ENCODE data around the gene CHPT1.
"Not testable (repeated sequence)": the region's sequence is repeated elsewhere in the genome, so short reads cannot be mapped to it uniquely, and the experiment has no call there.

Gene CHPT1

DNA sequence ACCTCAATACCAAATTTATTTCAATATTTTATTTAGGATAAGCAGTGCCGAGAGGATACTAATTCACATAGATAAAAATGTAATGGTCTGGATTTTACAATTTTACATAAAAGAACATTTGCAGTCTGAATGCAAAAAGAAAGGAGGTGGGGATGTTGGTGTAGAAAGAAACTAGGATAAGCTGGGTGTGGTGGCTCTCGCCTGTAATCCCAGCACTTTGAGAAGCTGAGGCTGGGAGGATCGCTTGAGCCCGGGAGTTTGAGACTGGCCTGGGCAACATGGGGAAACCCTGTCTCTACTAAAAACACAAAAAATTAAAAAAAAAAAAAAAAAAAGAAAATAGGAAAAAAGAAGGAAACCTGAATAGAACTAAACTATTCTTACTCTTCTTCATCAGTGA is 25.0 kb downstream of the CHPT1 start:
- DNase-seq (ENCODE audit: low read depth in 2 of 2): no peak

DNA sequence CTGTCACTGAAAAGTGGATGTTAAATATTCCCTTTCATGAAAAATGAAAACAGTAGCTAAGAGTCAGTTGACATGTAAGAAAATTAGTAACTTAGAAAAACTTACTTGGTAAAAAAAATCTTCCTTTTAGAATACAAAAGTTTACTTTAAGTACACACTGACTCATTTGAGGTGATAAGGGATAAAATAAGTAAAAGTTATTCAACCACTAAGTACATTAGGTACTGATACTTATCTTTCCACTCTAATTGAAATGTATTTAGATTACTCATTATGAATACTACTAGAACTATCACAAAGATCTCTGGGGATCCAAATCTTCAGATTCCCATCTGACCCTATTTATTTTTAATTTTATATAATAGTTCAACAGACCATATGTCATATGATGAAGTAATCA is 29.7 kb downstream of the CHPT1 start:
- DNase-seq (ENCODE audit: low read depth in 2 of 2): no peak

DNA sequence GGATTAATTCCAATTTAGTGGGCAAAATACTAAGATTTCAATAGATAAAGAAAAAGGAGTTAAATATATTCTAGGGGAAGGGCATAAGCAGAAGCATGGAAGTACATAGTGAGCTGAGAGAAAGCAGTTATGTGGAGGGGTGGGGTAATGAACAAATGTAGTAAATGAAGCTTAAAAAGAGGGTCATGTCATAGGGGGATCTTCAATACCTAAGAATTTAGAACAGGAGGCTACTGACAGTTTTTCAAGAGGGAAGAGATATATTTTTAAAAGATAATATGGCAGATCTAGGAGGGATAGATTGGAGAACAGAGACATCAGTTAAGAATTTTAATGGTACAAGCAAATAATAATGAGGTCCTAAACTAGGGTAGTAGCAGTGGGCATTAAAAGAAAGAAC is 32.4 kb downstream of the CHPT1 start:
- no peak for DNase-seq (ENCODE audit: low read depth in 2 of 2)

GRCh38 chr12:101732318-101732717 is 34.9 kb downstream of the CHPT1 start:
- DNase-seq (ENCODE audit: low read depth in 2 of 2): no peak

DNA sequence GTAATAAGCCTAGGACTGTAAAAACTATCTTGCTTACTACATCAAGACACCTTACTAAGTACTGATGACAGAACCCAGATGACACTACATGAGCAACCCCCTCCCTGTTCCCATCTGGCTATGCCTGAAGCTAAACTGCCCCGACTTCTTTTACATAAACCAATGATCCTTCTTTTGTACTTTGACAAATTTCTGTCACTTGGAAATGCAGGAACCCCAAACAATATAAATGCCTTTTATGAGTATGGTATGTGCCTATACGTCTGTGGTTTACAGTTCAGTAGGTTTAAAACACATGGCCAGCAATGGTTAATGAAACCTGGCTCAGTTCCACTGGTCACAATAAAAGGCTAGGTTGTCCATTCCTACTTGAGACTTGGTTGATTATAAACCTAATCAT is 35.7 kb downstream of the CHPT1 start:
- DNase-seq (ENCODE audit: low read depth in 2 of 2): no peak

- DNase-seq (ENCODE audit: low read depth in 2 of 2): not testable (repeated sequence)
Measured at GRCh38 chr12:101734482-101734881, 37.0 kb downstream of the CHPT1 start.

DNA sequence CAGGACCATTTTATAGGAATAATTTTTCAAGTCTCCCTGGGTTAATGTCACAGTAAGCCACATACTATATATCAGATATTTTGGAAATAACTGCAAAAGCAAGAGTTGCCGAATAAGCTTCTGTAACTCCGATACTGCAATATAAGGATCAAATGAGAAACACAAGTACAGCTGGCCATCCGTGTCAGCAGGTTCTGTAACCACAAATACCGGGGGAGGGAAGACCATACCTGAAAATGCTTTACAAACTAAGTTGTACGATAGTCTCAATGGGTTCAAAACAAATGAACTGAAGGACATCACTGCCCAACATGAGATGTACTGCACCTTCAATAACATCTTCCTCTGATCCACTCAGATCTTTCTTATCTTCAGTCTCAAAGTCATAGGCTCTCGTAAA is 40.0 kb downstream of the CHPT1 start:
- no peak for DNase-seq (ENCODE audit: low read depth in 2 of 2)

- DNase-seq (ENCODE audit: low read depth in 2 of 2): no peak
Measured at GRCh38 chr12:101738920-101739665, 41.7 kb downstream of the CHPT1 start, which contains the start of gene SYCP3. Gene SYCP3, minus strand, starts transcription at chr12:101739462. Its CDS starts 1,527 bp downstream, at chr12:101737935.

GRCh38 chr12:101740566-101740965 is 43.1 kb downstream of the CHPT1 start:
- no peak for DNase-seq (ENCODE audit: low read depth in 2 of 2)

DNA sequence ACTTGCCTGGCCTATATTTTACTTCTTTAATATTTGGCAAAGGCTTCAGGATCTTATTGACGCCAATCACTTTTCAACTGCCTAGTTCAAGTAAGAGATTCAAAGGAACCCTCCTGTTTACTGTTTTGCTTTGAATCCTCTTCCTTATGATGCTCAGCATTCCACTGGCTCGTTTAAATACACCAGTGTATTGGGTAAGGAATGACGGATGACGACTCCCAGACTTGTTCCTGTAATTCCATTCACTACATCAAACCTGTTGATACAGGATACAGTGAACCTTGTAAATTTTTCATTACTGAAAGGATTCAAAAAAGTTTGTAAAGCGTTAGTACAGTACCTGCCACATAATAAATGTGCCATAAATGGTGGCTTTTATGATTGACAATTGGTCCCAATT is 43.5 kb downstream of the CHPT1 start:
- no peak for DNase-seq (ENCODE audit: low read depth in 2 of 2)

- DNase-seq (ENCODE audit: low read depth in 2 of 2): no peak
Measured at GRCh38 chr12:101743242-101743641, 45.8 kb downstream of the CHPT1 start.

GRCh38 chr12:101743724-101744472 is 46.5 kb downstream of the CHPT1 start:
- DNase-seq (ENCODE audit: low read depth in 2 of 2): no peak

DNA sequence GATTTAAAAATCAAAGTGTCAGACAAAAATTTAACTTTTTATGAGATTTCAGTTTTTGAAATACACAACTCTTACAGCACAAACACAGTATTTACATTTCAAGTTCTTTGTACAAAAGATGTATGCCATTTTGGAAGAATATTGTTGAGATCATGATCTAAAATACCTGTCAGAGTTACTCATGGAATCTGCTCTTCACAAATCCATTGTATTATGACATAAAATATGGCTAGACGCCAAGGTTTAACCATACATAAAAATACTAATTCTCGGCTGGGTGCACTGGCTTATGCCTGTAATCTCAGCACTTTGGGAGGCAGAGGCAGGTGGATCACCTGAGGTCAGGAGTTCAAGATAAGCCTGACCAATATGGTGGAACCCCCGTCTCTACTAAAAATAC is 48.0 kb downstream of the CHPT1 start:
- no peak for DNase-seq (ENCODE audit: low read depth in 2 of 2)

- no peak for DNase-seq (ENCODE audit: low read depth in 2 of 2)
Measured at GRCh38 chr12:101746196-101746595, 48.8 kb downstream of the CHPT1 start.

DNA sequence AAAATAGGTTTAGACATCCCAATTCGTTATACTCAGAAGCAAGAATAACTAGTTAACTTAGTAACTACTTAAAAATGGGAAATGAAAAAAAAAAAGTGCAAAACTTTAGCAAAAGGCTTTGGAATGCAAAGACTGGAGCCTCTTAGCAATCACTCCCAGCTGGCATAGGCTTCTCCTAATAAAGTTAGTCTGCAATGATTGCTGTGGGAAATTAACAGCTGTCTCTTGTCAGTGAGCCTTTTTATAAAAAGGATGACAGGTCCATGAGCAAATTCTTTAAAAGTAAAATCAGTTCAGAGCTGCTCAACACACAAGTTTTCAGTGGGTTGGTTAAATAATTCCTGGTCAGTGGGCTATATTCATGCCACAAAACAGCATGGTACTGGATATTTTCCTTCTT is 49.2 kb downstream of the CHPT1 start:
- no peak for DNase-seq (ENCODE audit: low read depth in 2 of 2)

DNA sequence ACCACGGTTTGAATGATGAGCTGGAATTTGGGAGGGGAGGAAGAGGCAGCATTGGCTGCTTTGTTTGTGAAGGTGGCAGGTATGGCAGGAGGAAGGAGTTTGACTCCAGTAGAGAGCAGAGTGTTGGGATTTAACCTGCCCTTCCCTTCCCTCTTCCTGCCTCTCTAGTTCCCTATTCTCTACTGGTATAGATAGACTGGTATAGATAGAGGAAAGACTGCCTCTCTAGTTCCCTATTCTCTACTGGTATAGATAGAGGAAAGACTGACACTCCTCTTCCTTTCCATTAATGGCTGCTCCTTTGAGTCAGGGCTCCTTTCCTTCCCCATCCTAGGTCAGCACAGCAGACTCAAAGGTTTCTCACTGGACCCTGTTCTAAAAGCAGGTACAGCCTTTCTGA is 50.3 kb downstream of the CHPT1 start:
- no peak for DNase-seq (ENCODE audit: low read depth in 2 of 2)

DNA sequence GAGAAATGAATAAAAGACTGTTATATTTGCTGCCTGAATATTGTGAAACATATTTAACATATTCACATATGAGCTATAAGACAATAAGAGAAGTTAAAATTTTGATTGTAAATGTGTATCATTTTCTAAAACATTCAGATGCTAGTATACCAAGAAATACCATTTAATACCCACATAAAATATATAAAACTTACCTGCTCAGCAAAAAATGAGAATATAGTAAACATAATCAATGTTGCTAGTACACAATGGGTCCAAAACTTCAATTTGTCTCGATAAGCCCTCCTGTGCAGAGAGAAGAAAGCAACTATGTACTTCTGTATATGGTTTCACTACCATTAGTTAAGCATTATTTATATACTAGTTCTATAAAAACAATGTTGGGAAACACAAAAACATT is 51.5 kb downstream of the CHPT1 start:
- DNase-seq (ENCODE audit: low read depth in 2 of 2): no peak

GRCh38 chr12:101749657-101750056 is 52.2 kb downstream of the CHPT1 start:
- no peak for DNase-seq (ENCODE audit: low read depth in 2 of 2)

DNA sequence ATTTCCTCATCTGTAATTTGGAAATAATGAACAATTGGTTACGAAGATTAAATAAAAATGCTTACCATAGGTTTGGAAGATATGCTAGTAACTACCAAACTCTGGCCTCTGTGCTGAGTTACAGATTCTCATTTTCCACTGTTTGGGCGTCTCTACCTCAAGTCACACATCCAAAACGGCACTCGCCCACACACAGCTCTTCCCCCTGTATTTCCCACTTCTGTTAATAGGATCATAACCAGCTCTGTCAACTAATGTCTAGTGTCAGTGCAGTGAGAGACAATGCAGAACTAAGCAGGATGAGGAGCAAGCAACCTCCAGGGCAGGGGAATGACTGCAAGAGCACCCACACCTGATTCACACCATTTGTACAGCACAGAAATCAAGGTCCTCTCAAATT is 52.7 kb downstream of the CHPT1 start:
- no peak for DNase-seq (ENCODE audit: low read depth in 2 of 2)

GRCh38 chr12:101759396-101760047 is 62.1 kb downstream of the CHPT1 start:
- DNase-seq (ENCODE audit: low read depth in 2 of 2): no peak

DNA sequence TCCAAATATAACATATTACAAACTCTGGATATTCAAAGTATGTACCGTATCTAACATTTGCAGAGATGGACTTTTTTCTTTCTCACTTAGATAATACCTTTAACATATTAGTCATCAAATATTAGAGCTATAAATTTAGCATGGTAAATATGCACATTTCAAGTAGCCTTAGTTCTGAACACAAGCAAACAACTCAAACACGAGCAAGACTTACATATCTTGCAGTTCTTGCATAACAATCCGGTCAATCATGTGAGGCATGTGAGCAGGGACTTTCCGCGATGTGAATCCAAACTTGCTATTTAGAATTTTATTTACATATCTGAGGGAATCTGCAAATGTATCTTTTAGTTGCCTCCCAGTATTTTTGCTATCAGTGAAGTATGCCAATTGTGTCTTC is 63.9 kb downstream of the CHPT1 start:
- no peak for DNase-seq (ENCODE audit: low read depth in 2 of 2)

DNA sequence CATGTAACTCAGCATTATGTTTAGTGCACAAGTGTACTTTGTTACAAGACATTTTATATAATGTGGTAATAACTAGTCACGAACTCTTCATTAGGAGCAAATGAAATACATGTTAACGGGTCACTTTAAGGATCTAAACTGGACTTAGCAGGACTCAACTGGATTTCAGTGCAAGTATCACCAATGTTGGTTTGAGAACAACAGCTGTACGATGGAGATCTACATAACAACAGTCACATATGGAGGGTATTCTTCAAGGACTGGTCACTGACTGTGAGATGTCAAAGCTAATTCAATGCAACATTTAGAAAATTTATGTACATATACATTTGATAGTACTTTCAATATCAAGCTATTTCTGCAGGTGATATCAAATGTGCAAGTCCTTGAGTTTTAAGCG is 64.3 kb downstream of the CHPT1 start:
- DNase-seq (ENCODE audit: low read depth in 2 of 2): no peak

Measured in stimulated activated CD8-positive, alpha-beta memory T cell treated with anti-CD3 and anti-CD28 coated beads, Interleukin-15, amount 100 ng/mL, for 4 hours (primary cell).